CD4-positive, alpha-beta T cell treated with Interleukin-21 for 1 hour (primary cell): Measurements from ENCODE around the gene KCNJ8.
"Not testable (repeated sequence)": the region's sequence is repeated elsewhere in the genome, so short reads cannot be mapped to it uniquely, and the experiment has no call there.

Experiments
- DNase-seq: peaks from one replicate; pipeline ENCODE4 v3.0.0-alpha.2; 2020

Gene KCNJ8

GRCh38 chr12:21774358-21775132 is at the start of gene KCNJ8:
KCNJ8 (minus strand) TSS chr12:21774706; CDS start chr12:21773616, 1,090 bp downstream.
- DNase-seq: no peak

- no peak for DNase-seq
These were observed 49.1 kb upstream of the KCNJ8 start for GRCh38 chr12:21823581-21823980.

DNA sequence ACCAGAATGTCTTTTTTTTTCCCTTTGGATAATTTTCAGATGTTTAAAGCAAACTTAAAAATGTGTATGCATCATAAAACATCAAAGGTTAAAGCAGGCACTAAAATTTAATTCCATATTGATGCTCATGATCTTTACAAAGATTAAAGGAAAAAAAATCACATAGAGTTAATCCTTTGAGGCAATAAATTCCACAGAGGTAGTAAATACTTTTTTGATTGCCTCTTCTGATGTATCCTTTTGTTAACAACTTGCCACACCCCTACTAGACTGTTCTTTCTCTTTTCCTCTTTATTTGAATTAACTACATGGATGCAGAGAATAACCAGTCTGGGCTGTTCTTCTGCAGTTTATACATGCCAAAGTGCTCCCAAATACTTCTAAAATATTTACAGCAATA is 45.2 kb upstream of the KCNJ8 start:
- DNase-seq: no peak

DNA sequence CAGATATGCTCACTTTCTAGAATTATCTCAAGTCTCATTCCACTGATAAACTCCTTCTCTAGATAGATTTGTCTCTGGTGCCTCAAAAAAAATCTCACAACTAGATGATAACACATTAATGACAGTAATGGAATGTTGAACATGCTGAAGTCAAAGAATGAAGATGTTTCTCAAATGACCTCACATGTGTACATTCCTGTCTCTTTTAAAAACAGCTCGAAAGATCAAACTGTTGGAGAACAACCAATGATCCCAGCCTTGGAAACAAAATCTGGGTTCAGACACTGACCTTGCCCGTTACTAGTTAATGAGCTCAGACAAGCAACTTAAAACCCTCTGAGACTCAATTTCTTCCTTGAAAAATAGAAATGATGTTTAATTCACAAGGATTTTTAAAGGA is 44.7 kb upstream of the KCNJ8 start:
- no peak for DNase-seq

GRCh38 chr12:21818627-21819026 is 44.1 kb upstream of the KCNJ8 start:
- DNase-seq: no peak

DNA sequence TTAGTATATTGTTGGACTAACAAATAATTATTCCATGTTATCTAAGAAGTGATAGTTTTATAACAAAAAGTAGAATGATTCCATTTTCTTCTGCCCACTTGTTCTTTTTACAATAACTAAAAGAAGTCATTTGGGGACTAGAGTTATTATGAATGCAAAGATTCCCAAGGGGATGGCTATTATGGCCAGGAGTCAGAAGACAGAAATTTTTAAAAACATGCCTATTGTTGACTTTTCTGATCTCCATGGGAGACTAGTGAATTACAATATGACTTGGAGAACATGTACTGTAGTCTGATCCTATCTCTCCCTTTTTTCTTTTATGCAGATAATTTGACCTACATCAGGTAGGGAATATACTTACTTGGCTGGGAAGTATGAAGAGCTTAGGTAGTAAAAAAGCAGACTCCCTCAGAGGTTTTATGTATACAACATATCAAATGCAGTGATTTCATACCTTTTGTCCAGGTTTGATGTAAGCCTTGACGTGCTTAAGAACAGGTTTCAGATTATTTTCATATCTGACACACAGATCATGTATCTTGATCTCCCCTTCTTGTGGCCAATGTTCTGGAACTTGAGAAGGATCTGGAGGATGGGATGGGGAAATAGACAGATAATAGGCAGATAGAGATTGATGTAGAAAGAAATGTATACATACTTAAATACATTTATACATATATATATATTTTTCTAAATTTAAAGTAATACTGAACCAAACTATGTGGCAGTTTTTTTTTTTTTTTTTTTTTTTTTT is 41.0 kb upstream of the KCNJ8 start:
- no peak for DNase-seq

DNA sequence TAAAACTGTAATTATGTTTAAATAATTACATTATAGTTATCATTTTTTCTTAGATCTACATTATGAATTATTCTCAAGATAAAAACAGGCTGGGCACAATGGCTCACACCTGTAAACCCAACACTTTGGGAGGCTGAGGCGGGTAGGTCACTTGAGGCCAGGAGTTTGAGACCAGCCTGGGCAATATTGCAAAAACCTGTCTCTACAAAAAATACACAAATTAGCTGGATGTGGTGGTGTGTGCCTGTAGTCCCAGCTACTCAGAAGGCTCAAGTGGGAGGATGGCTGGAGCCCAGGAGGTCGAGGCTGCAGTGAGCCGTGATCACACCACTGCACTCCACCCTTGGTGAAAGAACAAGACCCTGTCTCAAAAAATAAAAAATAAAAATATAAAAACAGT is 40.3 kb upstream of the KCNJ8 start:
- no peak for DNase-seq

- DNase-seq: no peak
These were observed 39.8 kb upstream of the KCNJ8 start for GRCh38 chr12:21814327-21814726.

GRCh38 chr12:21813751-21814150 is 39.2 kb upstream of the KCNJ8 start:
- no peak for DNase-seq

DNA sequence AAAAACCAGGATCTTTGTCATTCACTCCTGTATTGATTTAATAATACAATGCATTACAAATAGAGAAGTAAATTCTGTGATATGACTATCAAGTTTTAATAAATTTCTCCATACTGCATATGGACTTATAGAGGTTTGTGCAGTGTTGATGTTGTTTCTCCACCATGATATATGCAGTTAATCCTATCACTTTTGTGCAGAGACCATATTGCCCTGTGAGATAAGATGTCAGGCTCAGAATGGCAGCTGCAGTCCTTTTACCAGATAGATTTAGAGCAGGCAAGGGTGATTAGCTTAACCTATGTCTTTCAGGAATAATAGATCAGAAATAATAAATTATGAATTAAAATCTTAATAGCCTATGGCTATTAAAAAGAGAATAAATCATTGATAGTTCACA is 38.6 kb upstream of the KCNJ8 start:
- no peak for DNase-seq

- DNase-seq: not testable (repeated sequence)
These were observed 37.8 kb upstream of the KCNJ8 start for GRCh38 chr12:21812340-21812739.

DNA sequence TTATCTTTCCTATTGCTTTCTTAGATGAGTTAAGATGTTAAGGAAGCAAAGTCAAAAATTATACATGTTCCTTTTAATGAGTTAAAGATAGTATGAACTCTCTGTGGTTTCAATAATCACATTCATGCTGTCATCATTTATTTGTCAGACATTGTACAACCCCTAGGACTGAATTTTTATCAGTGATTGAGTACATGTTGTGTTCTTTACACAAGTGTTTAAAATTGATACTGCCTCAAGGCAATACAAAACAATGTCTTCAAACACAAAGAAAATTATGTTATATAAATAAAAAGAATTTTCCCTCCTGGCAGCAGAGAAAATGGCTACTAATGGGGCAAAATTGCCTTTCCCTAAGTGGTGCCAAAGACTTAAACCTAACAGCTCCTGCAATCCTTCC is 34.6 kb upstream of the KCNJ8 start:
- DNase-seq: no peak

- DNase-seq: no peak
These were observed 31.7 kb upstream of the KCNJ8 start for GRCh38 chr12:21806255-21806654.

DNA sequence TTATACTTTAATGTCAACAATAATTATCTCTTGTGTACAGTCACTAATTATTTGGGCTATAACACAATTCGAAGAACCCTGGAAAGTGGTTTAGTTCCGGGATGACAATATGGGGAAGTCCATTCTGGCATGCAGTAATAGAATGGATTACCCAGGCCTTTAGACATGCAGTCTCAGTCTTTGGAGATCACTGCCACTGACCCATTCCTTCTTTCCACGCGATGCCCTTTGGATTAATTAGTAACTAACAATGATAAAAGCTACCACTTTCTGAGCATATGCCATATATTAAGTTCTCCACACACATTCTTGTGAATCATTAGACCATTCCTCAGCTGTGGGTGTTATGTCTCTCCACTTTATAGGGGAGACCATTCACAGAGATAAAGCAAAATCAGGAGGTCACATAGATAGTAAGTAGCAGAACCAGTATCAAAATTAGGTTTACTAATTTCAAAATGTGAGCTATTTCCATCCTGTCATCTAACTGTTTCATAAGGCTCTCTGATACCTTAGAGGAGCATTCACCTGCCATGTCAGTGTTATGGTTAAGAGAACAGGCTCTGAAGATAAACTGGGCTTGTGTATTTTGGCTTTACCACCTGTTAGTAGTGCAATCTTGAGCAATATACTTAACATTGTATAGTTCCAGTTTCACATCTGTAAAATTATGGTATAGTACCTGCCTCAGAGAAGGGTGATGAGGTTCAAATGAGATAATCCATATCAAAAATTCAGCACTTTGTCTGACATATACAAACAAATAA is 27.2 kb upstream of the KCNJ8 start:
- DNase-seq: no peak

DNA sequence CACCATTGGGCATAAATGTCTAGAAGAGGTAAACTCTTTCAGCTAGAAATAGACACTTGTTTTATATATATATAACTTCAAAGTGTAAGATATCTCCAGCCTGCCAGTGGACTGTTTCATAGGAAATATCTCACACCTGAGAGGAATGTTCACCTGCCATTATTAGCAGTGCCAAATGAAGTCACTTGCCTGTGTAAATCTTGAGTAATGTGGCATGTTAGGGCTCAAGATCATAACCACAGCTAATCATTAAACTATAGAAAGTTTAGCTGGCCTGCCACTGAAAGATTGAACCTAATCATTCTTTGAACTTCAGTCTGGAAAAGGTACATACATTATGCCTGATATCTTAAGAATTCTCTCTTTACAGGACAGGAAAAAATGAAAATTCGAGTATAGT is 25.5 kb upstream of the KCNJ8 start:
- no peak for DNase-seq

DNA sequence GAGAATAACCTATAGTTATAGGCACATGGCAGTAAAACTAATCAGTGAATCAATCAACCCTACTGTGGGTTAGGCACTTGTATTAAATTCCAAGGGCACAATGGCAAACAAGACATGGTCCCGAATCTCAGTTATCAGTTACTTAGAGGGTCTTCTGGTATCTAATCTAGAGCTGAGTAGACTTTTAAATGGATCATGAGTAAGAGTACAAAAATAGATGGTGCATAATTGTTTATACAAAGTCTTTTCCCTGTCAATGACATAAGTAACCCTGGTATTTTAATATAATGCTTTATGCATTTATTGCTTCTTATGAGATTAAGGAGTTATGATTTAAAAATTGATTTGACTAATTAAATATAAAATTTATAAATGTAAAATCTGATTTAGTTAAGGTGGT is 23.0 kb upstream of the KCNJ8 start:
- DNase-seq: no peak

GRCh38 chr12:21795648-21796328 is 21.3 kb upstream of the KCNJ8 start:
- DNase-seq: no peak

- not testable (repeated sequence) for DNase-seq
These were observed 20.5 kb upstream of the KCNJ8 start for GRCh38 chr12:21794807-21795595.

DNA sequence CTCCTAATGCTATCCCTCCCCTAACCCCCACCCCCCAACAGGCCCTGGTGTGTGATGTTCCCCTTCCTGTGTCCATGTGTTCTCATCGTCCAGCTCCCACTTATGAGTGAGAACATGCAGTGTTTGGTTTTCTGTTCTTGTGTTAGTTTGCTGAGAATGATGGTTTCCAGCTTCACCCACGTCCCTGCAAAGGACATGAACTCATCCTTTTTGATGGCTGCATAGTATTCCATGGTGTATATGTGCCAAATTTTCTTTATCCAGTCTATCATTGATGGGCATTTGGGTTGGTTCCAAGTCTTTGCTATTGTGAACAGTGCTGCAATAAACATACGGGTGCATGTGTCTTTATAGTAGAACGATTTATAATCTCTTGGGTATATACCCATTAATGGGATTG is 15.2 kb upstream of the KCNJ8 start:
- DNase-seq: not testable (repeated sequence)

- DNase-seq: no peak
These were observed 13.8 kb upstream of the KCNJ8 start for GRCh38 chr12:21788089-21788983.

DNA sequence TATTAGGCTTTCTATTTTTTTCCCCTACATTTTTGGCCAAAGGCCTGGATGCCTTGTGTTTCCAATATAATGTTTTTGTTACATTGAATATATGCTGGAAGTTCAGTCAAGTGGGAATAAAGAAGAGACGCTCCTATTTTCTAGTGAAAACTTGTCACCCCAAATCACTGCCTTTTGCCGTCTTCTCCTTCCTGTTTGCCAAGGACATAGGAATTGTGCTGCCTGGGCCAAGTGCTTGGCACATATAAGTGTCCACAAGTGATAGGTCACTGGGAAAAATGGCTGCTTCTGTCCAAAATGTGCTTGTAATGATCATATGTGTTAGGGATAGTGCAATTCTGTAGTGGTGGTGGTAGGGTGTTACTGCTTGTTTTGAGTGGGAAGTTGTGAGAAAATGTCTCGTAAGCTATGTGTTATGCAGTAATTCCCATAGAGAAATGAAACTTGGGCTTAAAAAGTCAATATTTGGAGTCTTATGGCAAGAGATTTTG is 11.6 kb upstream of the KCNJ8 start:
- no peak for DNase-seq
